Sigmoid colon (tissue), 4 donors: ENCODE measurements around the gene TIMD4.

Experiments
- CTCF ChIP-seq, 4 experiments: fragments of 450-650 bp in 3 of 4; fragments of 200-600 bp in 1 of 4; IDR thresholded peaks; one replicate each; pipeline ENCODE4 v1.5.1; 2016 to 2019; ENCODE audit warnings: antibody characterized with exemption in 4 of 4, mild to moderate bottlenecking in 3 of 4, moderate library complexity in 2 of 4
- EP300 ChIP-seq, 4 donors: sonication (generic); formaldehyde crosslinking; IDR thresholded peaks; one replicate each; pipeline ENCODE4 v1.6.1; 2017; ENCODE audit warnings: antibody characterized with exemption in 4 of 4
- POLR2A ChIP-seq, 2 donors: fragments of 450-650 bp; IDR thresholded peaks; one replicate each; pipeline ENCODE4 v1.6.1; 2016; ENCODE audit warnings: antibody characterized with exemption in 2 of 2, mild to moderate bottlenecking in 2 of 2, moderate library complexity in 2 of 2

- TF ChIP-seq POLR2A (IDR thresholded peaks at IDR 0.05) (no peak), CTCF (IDR thresholded peaks at IDR 0.05) (no peak), EP300 (IDR thresholded peaks at IDR 0.05) (no peak)
These were observed 11.7 kb downstream of the TIMD4 start for GRCh38 chr5:156951359-156951758.
